ENCODE data around the gene CPXM1.
"Not testable (repeated sequence)": the region's sequence is repeated elsewhere in the genome, so short reads cannot be mapped to it uniquely, and the experiment has no call there.

CPXM1 gene

GRCh38 chr20:2820896-2821869, 20.8 kb upstream of the CPXM1 start:
- no peak for DNase-seq

- DNase-seq = no peak
These were observed 19.9 kb upstream of the CPXM1 start for GRCh38 chr20:2820084-2820895.

GRCh38 chr20:2817891-2818595, 17.6 kb upstream of the CPXM1 start:
- no peak for DNase-seq

DNA sequence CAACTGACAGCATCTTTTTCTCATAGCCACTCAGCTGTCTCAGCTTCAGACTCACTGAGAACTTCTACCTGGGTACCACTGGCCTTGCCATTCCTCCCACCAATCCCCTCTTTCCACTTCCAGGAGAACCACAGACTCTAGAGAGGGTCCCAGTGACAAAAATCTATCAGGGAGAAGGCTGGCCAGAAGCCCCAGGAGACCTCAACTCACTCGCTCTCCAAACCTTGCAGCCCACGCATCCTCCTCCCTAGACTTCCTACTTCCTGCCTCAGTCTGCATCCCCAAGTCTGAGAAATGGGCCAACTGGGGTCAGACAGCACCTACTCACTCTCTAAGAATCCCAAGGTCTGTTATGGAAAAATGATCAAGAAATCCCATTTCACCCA, 16.9 kb upstream of the CPXM1 start:
- DNase-seq = no peak

DNA sequence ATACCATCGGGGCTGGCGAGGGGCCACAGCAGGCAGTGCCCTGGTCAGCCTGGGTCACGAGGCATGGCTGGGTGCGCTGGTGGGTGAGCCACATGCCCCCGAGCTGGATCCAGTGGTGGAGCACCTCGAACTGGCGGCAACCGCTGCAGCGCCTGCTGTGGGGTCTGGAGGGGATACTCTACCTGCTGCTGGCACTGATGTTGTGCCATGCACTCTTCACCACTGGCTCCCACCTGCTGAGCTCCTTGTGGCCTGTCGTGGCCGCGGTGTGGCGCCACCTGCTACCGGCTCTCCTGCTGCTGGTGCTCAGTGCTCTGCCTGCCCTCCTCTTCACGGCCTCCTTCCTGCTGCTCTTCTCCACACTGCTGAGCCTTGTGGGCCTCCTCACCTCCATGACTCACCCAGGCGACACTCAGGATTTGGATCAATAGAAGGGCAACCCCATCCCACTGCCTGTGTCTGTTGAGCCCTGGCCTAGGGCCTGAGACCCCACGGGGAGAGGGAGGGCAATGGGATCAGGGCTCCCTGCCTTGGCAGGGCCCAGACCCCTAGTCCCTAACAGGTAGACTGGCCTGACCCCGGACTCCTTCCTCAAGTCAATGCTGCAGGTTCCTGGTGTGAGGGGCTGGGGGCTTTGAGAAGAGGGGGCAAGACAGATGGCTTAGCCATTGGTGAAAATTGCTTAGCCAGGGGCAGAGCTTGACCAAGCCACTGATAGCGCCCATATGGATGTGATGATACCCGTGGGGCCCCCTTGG, 16.3 kb upstream of the CPXM1 start:
- DNase-seq = no peak

DNA sequence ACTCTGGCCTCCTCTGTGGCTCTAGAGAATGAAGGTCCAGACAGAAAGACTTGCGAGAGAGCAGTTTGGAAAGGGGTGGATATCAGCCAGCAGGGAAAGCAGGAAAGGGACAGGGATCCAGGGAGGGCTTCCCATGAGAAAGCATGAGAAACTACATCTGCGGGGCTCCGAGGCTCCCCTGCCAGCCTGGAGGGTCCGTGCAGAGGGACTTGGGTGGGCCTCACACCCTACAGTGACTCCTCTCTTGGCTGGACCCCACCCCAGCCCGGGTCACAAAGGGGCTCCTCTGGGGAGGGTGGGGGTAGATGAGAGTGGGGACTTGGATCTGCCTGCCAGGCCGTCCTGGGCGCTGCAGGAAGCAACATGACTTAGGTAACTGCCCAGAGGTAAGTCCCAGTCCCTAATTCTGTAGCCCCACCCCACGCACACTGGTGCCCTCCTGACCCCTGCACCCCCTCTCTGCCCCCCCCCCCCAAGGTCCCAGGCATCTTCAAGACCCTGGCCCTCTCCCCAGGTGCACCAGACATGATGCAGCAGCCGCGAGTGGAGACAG, 15.7 kb upstream of the CPXM1 start, which contains the start of gene TMEM239:
Gene TMEM239, plus strand, starts transcription at position 335 of the 553 bp plus-strand sequence. Its CDS starts 191 bp downstream, at position 526.
- no peak for DNase-seq

DNA sequence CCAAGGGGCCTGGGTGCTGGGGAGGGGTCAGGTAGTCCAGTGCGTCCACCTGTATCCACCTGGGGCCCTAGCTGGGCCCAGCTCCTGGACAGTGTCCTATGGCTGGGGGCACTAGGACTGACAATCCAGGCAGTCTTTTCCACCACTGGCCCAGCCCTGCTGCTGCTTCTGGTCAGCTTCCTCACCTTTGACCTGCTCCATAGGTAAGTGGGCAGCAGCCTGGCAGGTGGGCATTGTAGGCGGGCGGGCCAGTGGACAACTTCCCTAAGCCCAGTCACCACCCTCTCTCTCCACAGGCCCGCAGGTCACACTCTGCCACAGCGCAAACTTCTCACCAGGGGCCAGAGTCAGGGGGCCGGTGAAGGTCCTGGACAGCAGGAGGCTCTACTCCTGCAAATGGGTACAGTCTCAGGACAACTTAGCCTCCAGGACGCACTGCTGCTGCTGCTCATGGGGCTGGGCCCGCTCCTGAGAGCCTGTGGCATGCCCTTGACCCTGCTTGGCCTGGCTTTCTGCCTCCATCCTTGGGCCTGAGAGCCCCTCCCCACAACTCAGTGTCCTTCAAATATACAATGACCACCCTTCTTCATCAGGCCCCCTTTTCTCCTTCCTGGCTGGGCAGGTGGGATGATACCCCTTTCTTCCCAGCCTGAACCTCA, 14.9 kb upstream of the CPXM1 start:
- no peak for DNase-seq

DNA sequence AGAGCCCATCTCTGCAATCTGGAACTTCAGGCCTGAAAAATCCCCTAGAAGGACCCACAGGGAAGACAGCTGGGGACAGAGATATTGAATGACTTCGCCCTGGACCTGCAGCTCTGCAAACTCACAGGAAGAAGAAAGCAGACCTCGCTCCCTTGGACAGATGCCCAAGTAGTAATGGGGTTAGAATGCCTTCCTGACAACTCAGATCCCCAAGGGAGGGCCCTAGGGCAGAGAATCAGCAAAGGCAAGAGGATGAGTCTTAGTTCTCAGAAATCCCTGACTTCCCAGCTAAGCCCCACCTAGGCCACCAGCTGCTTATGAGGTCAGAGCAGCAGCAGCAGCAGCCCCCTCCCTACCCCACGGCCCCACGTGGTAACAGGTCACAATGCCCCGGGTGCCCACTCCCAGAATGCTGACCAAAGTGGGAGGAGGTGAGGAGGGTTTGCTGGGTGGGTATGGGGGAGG, 14.2 kb upstream of the CPXM1 start, which contains the start of gene C20orf141:
Gene C20orf141, plus strand, starts transcription at position 401 of the 465 bp plus-strand sequence. CDS start 198 bp downstream, outside the sequence.
- no peak for DNase-seq

GRCh38 chr20:2814076-2814475, 13.6 kb upstream of the CPXM1 start:
- DNase-seq = no peak

GRCh38 chr20:2812189-2812588, 11.8 kb upstream of the CPXM1 start:
- no peak for DNase-seq

DNA sequence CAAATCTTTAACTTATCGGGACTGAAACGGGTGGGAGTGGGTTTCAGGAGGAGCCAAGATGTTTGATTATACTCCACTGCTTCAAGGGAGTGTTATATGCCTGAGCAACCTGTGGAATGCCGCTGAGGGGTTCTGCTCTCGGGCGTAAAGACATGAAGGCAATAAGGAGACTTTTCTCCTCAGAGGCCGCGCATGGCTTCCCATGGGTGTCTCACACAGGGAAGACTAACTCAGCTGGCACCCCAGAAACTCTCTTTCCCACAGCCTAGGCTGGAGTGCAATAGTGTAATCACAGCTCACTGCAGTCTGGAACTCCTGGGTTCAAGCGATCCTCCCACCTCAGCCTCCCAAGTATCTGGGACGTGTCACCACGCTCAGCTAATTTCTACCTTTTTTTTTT, 9.3 kb upstream of the CPXM1 start:
- no peak for DNase-seq

- not testable (repeated sequence) for DNase-seq
These were observed 7.5 kb upstream of the CPXM1 start for GRCh38 chr20:2807929-2808328.

DNA sequence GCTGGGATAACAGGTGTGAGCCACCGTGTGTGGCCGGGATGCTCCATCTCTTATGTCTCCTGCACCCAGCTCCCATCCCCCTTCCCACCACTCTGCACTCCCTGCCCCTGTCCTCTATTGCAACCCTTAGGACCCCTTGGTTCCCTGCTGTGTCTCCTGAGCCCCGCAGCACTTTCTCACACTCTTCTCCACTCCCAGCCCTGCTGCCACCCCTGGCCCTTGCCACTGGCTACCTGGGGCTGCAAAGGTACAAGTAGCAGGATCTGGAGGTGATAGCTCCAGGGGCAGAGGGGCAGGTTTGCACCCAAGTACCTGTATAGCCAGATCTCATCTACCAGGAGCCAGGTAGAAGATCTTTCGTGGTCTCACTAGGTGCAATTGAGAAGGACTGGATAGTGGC, 6.6 kb upstream of the CPXM1 start:
- no peak for DNase-seq

GRCh38 chr20:2806351-2806701, 5.9 kb upstream of the CPXM1 start:
- DNase-seq = no peak

- DNase-seq = no peak
These were observed 5.4 kb upstream of the CPXM1 start for GRCh38 chr20:2805689-2806350.

- DNase-seq = no peak
These were observed 4.6 kb upstream of the CPXM1 start for GRCh38 chr20:2804852-2805688.

GRCh38 chr20:2804041-2804828, 3.8 kb upstream of the CPXM1 start:
- DNase-seq = no peak

- DNase-seq = no peak
These were observed 880 bp upstream of the CPXM1 start for GRCh38 chr20:2801286-2801728.
